ENCODE measurements around the gene GRAMD4. TPM values are rescaled to one million over a fixed set of nuclear protein-coding genes. Genes with fewer than 3 reads are reported as not detected.

GRAMD4 gene
- total and polyA plus RNA-seq, 3 donors from 2014 or later: 20.8 to 81.5 (median 61.2) TPM

DNA sequence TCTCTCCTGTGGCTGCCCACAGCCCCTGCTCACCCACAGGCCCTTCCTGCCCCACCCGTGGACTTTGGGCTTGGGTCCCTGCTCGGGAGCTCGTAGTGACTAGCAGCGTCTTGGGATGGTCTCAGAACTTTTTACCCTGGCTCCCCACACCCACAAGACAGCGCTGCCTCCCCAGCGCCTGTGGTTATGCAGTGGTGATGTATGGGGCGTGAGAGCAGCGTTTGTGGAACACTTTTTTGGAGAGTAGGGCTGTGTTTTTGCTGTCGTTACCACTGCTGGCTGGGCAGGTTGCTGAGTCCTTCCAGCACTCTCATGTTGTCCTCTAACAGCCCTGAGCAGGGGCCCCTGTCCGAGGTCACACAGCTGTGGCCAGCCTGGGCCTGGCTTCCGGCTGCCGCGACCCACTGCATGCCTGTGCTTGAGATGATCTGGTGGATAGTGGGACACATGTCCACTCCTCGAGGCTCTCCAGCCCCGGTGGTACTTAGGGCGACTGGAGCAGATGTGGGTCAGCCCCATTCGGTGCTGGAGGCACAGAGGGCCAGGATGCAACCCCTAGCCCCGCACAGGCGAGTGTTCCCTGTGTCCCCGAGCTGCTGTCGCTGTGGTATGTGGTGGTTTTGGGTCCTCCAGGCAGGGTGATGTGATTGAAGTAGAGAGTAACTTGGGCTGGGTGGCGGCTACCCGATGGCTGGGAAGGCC is 7.1 kb upstream of the GRAMD4 start:
- no peaks in the 10 kb centered on the region for H3K9me3 ChIP-seq
- TF ChIP-seq POLR2A (IDR thresholded peaks at IDR 0.05) (no peak), CTCF (IDR thresholded peaks at IDR 0.05) (no peak)
- H3K27ac ChIP-seq: no peak overlapping the region
- H3K4me3 ChIP-seq: no peak overlapping the region
- no peaks in the 10 kb centered on the region for H3K27me3 ChIP-seq
- intact Hi-C loops (cut with DNase I; ENCODE audit: low total_unique reads): no loop called here
- peaks cover 6% of the 10 kb centered on the region for H3K4me1 ChIP-seq
- DNase-seq: no peak
- 56 to 63% methylated on average over 14 to 23 of the region's 23 CpGs for WGBS, 2 donors
- H3K36me3 ChIP-seq (ENCODE audit: low read depth, missing control alignments): no peaks in the 10 kb centered on the region

- DNase-seq: no peak
- 79 to 80% methylated on average over 11 to 13 of the region's 13 CpGs for WGBS, 2 donors
- peaks cover 6% of the 10 kb centered on the region for H3K4me1 ChIP-seq
- H3K27me3 ChIP-seq: no peaks in the 10 kb centered on the region
- H3K36me3 ChIP-seq (ENCODE audit: low read depth, missing control alignments): no peaks in the 10 kb centered on the region
- TF ChIP-seq POLR2A (IDR thresholded peaks at IDR 0.05) (no peak), CTCF (IDR thresholded peaks at IDR 0.05) (no peak)
- H3K9me3 ChIP-seq: no peaks in the 10 kb centered on the region
- H3K4me3 ChIP-seq: no peak overlapping the region
- no peak overlapping the region for H3K27ac ChIP-seq
- intact Hi-C loops (cut with DNase I; ENCODE audit: low total_unique reads): no loop called here
These were observed 6.6 kb upstream of the GRAMD4 start for GRCh38 chr22:46613606-46614021.

- 87 to 88% methylated on average over 31 of the region's 31 CpGs for WGBS, 2 donors
- Histone ChIP-seq H3K36me3 (ENCODE audit: low read depth, missing control alignments) (no peaks in the 10 kb centered on the region), H3K27me3 (no peaks in the 10 kb centered on the region), H3K27ac (no peak overlapping the region), H3K4me1 (peaks cover 10% of the 10 kb centered on the region), H3K9me3 (no peaks in the 10 kb centered on the region), H3K4me3 (no peak overlapping the region)
- TF ChIP-seq POLR2A (IDR thresholded peaks at IDR 0.05): no peak
- no peak for TF ChIP-seq CTCF (IDR thresholded peaks at IDR 0.05)
- intact Hi-C loops (cut with DNase I; ENCODE audit: low total_unique reads): no loop called here
- no peak for DNase-seq
These were observed 5.9 kb upstream of the GRAMD4 start for GRCh38 chr22:46614025-46614931.

DNA sequence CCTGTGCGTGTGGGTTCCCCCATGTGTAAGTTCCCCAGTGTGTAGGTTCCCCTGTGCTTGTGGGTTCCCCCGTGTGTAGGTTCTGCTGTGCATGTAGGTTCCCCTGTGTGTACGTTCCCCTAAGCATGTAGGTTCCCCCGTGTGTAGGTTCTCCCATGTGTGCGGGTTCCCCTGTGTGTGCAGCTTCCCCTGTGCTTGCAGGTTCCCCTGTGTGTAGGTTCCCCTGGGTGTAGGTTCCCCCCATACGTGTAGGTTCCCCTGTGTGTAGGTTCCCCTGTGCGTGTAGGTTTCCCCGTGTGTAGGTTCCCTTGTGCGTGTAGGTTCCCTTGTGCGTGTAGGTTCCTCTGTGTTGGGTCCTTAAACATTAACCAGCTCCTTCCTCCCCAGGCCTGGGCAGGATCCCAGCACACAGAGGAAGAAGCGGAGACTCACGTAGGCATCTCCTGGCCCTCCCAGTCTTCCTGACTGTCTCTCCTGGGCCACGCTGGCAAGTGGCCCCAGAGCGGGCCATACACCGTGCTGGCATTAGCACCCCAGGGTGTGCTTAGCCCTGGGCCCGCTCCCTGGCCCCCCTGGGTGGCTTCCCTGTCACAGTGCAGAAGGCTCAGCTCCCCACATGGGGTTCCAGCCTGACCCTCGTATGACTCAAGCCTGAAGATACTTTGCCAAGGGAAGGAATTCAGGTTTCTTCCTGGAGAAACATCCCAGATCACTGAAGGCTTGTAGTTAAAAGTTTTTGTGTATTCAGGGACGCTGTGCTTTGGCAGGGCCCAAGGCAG is 2.8 kb upstream of the GRAMD4 start:
- 80 to 85% methylated on average over 11 to 18 of the region's 18 CpGs for WGBS, 2 donors
- no peak for DNase-seq
- no peak overlapping the region for H3K27ac ChIP-seq
- no peak for TF ChIP-seq CTCF (IDR thresholded peaks at IDR 0.05)
- TF ChIP-seq POLR2A (IDR thresholded peaks at IDR 0.05): no peak
- H3K4me3 ChIP-seq: no peak overlapping the region
- intact Hi-C loops (cut with DNase I; ENCODE audit: low total_unique reads): no loop called here
- H3K9me3 ChIP-seq: no peaks in the 10 kb centered on the region
- no peaks in the 10 kb centered on the region for H3K36me3 ChIP-seq (ENCODE audit: low read depth, missing control alignments)
- peaks cover 16% of the 10 kb centered on the region for H3K4me1 ChIP-seq
- H3K27me3 ChIP-seq: no peaks in the 10 kb centered on the region

All from testis (tissue), 3 donors.